GM18861 (cell line): ENCODE data around the gene PARVB.

Experiments used
- ATAC-seq: cut with Tn5 transposase; IDR thresholded peaks from one replicate; pipeline ENCODE4 v1.9.1; 2021; ENCODE audit not compliant: unreplicated experiment

PARVB gene

GRCh38 chr22:44024288-44024921 is at the start of gene PARVB:
Gene PARVB (plus strand): TSS chr22:44024302. CDS start chr22:44024340, 38 bp downstream.
- ATAC-seq = no peak

GRCh38 chr22:43975041-43975440 is 49.1 kb upstream of the PARVB start:
- no peak for ATAC-seq

GRCh38 chr22:43976861-43977795 is 47.0 kb upstream of the PARVB start:
- no peak for ATAC-seq

GRCh38 chr22:43978558-43978957 is 45.5 kb upstream of the PARVB start:
- ATAC-seq = no peak

- no peak for ATAC-seq
These were observed 43.5 kb upstream of the PARVB start for GRCh38 chr22:43980579-43980978.

GRCh38 chr22:43980996-43981395 is 43.1 kb upstream of the PARVB start:
- ATAC-seq = no peak

- ATAC-seq = no peak
These were observed 40.3 kb upstream of the PARVB start for GRCh38 chr22:43983808-43984207.

GRCh38 chr22:43985532-43985931 is 38.6 kb upstream of the PARVB start:
- ATAC-seq = no peak

GRCh38 chr22:43988116-43988820 is 35.8 kb upstream of the PARVB start:
- ATAC-seq = no peak

GRCh38 chr22:43988960-43989359 is 35.1 kb upstream of the PARVB start:
- no peak for ATAC-seq

GRCh38 chr22:43990044-43990443 is 34.1 kb upstream of the PARVB start:
- no peak for ATAC-seq

- ATAC-seq = no peak
These were observed 32.6 kb upstream of the PARVB start for GRCh38 chr22:43991316-43992020.

- ATAC-seq = no peak
These were observed 31.7 kb upstream of the PARVB start for GRCh38 chr22:43992331-43992821.

GRCh38 chr22:43993072-43993760 is 30.9 kb upstream of the PARVB start:
- ATAC-seq = no peak

- no peak for ATAC-seq
These were observed 30.1 kb upstream of the PARVB start for GRCh38 chr22:43994006-43994405.

- ATAC-seq = no peak
These were observed 29.7 kb upstream of the PARVB start for GRCh38 chr22:43994416-43994815.

GRCh38 chr22:43995057-43995685 is 28.9 kb upstream of the PARVB start:
- ATAC-seq = no peak

GRCh38 chr22:43995798-43996169 is 28.3 kb upstream of the PARVB start:
- ATAC-seq = no peak

GRCh38 chr22:43996170-43996980 is 27.7 kb upstream of the PARVB start:
- no peak for ATAC-seq
